GM12878 (cell line): ENCODE results near the gene ATP1A1. TPM values are rescaled to one million over a fixed set of nuclear protein-coding genes. Genes with fewer than 3 reads are reported as not detected.

Experiments used
- ATAC-seq: fragments of 200-7000 bp; cut with Tn5 transposase; 3 replicates; pipeline ENCODE4 v1.9.1; 2020; ENCODE audit warnings: mild to moderate bottlenecking, moderate library complexity
- BruUV-seq: library from RNA; stranded (reverse); fragments of 400-500 nt; replicated peaks from 2 replicates; lab custom pipeline; 2021; lab: Mats Ljungman, UMichigan
- CTCF ChIA-PET: fragments of 300-600 bp; sonication (Branson Sonifier 250); formaldehyde crosslinking; extraction: SDS; loops from one replicate; lab custom pipeline; 2021; ENCODE audit warnings: inconsistent platforms; lab: Yijun Ruan, JAX
- POLR2A ChIA-PET: fragments of 350-600 bp; formaldehyde crosslinking; extraction: SDS; loops from one replicate; lab custom pipeline; 2021; ENCODE audit warnings: inconsistent platforms; lab: Charles Lee
- RAD21 ChIA-PET: fragments of 300-600 bp; sonication (Branson Sonifier 250); formaldehyde crosslinking; loops from one replicate; lab custom pipeline; 2023; ENCODE audit warnings: antibody characterized with exemption; ENCODE audit not compliant: unreplicated experiment; lab: Charles Lee
- SMC1A ChIA-PET: fragments of 300-600 bp; sonication (Branson Sonifier 250); formaldehyde crosslinking; loops from one replicate; lab custom pipeline; 2023; ENCODE audit not compliant: unreplicated experiment, uncharacterized antibody; lab: Charles Lee
- DNase-seq: peaks from one replicate; pipeline ENCODE4 v3.0.0-alpha.2; 2011; ENCODE audit warnings: low read depth, low spot score
- FAIRE-seq: peaks from 3 replicates; lab custom pipeline; 2011; peaks lifted over from hg19 to GRCh38; lab: Jason Lieb, UNC
- H2AFZ ChIP-seq: 2 replicates; pipeline ENCODE4 v1.6.0; 2011; ENCODE audit warnings: low read depth, low read length, control low read depth; ENCODE audit not compliant: control insufficient read depth
- H3K27ac ChIP-seq: 2 replicates; pipeline ENCODE4 v1.5.1; 2011; ENCODE audit warnings: control low read depth; ENCODE audit not compliant: control insufficient read depth, insufficient read depth
- H3K27me3 ChIP-seq, 2 experiments: replicated peaks in 1 of 2; 2 replicates each; pipeline versions ENCODE4 v1.6.0 to v1.6.1; 2011; ENCODE audit warnings: low read length in 1 of 2; ENCODE audit not compliant: control insufficient read depth in 2 of 2, insufficient read depth in 2 of 2
- H3K36me3 ChIP-seq, 2 experiments: 2 replicates each; pipeline ENCODE4 v1.5.1; 2011; ENCODE audit warnings: low read length in 1 of 2; ENCODE audit not compliant: control insufficient read depth in 2 of 2, insufficient read depth in 2 of 2
- H3K4me1 ChIP-seq: 2 replicates; pipeline ENCODE4 v1.6.1; 2011; ENCODE audit warnings: mild to moderate bottlenecking, low read length, moderate library complexity, mixed read lengths; ENCODE audit not compliant: control insufficient read depth, insufficient read depth
- H3K4me2 ChIP-seq: 2 replicates; pipeline ENCODE4 v1.6.0; 2011; ENCODE audit warnings: control low read depth; ENCODE audit not compliant: control insufficient read depth, insufficient read depth
- H3K4me3 ChIP-seq: fragments of 200-600 bp; sonication (generic); 2 replicates; pipeline ENCODE4 v1.5.1; 2016
- H3K79me2 ChIP-seq: 2 replicates; pipeline ENCODE4 v1.6.0; 2011; ENCODE audit warnings: low read length; ENCODE audit not compliant: control insufficient read depth, insufficient read depth
- H3K9ac ChIP-seq: 2 replicates; pipeline ENCODE4 v1.8.0; 2011; ENCODE audit warnings: low read length, control low read depth, mixed read lengths; ENCODE audit not compliant: control insufficient read depth, insufficient read depth
- H3K9me3 ChIP-seq: replicated peaks from 3 replicates; pipeline ENCODE4 v1.5.1; 2011; ENCODE audit warnings: mild to moderate bottlenecking, low read length; ENCODE audit not compliant: control insufficient read depth, insufficient read depth
- H4K20me1 ChIP-seq: 2 replicates; pipeline ENCODE4 v1.6.0; 2011; ENCODE audit not compliant: control insufficient read depth, insufficient read depth
- ATF3 ChIP-seq: IDR thresholded peaks from 2 replicates; pipeline ENCODE4 v1.6.1; 2011; ENCODE audit warnings: low read depth, mild to moderate bottlenecking, low read length, moderate library complexity, borderline replicate concordance; ENCODE audit errors: extremely low read depth
- CBX5 ChIP-seq: sonication (generic); IDR thresholded peaks from 2 replicates; pipeline ENCODE4 v1.6.1; 2016; ENCODE audit warnings: low read depth, moderate library complexity, mild to moderate bottlenecking, inconsistent platforms
- HCFC1 ChIP-seq: fragments of 150-350 bp; IDR thresholded peaks from 2 replicates; pipeline ENCODE4 v1.6.1; 2014; ENCODE audit warnings: low read length
- KDM1A ChIP-seq: fragments of 200-600 bp; sonication (generic); IDR thresholded peaks from 2 replicates; pipeline ENCODE4 v1.6.1; 2016; ENCODE audit warnings: borderline replicate concordance
- MEF2A ChIP-seq: IDR thresholded peaks from 2 replicates; pipeline ENCODE4 v1.6.1; 2011; ENCODE audit warnings: low read depth, mild to moderate bottlenecking, low read length, moderate library complexity; ENCODE audit not compliant: insufficient read depth
- MTA3 ChIP-seq: IDR thresholded peaks from 2 replicates; pipeline ENCODE4 v1.6.1; 2012; ENCODE audit warnings: low read length, inconsistent platforms, borderline replicate concordance
- NFYB ChIP-seq: IDR thresholded peaks from 2 replicates; pipeline ENCODE4 v1.6.1; 2011; ENCODE audit warnings: low read depth, mild to moderate bottlenecking, low read length, improper control_type of control experiment, moderate library complexity; ENCODE audit not compliant: insufficient read depth
- NR2C2 ChIP-seq: IDR thresholded peaks from 2 replicates; pipeline ENCODE4 v1.6.1; 2011; ENCODE audit warnings: borderline replicate concordance, low read depth; ENCODE audit not compliant: control insufficient read depth, insufficient read length
- NRF1 ChIP-seq: conservative IDR thresholded peaks from 2 replicates; pipeline ENCODE4 v1.6.1; 2011; ENCODE audit warnings: mild to moderate bottlenecking, low read depth, low read length, improper control_type of control experiment
- RB1 ChIP-seq: fragments of 450-650 bp; formaldehyde crosslinking; IDR thresholded peaks from 2 replicates; pipeline ENCODE4 v1.6.1; 2017; ENCODE audit warnings: mild to moderate bottlenecking, borderline replicate concordance
- SP1 ChIP-seq: IDR thresholded peaks from one replicate; pipeline ENCODE4 v1.6.1; 2011; ENCODE audit warnings: low read depth, low read length
- TARDBP ChIP-seq: IDR thresholded peaks from 2 replicates; pipeline ENCODE4 v1.6.1; 2016; ENCODE audit warnings: borderline replicate concordance
- WGBS: methylation state at CpG from one replicate; pipeline ENCODE4 v1.1.6; 2016; ENCODE audit warnings: low lambda C conversion rate; ENCODE audit not compliant: insufficient replicate concordance, insufficient coverage; ENCODE audit errors: missing lambda C conversion rate; 5-methylcytosine and 5-hydroxymethylcytosine counted together
- in situ Hi-C: fragments of 300-500 bp; cut with MboI; formaldehyde crosslinking; loops from 9 replicates; pipeline ENCODE4 v1.14.3; 2018; ENCODE audit warnings: mixed read lengths
- intact Hi-C: fragments of 100-400 bp; cut with micrococcal nuclease; formaldehyde crosslinking; loops from one replicate; pipeline ENCODE4 v1.14.2; 2022; ENCODE audit not compliant: unreplicated experiment
- polyA plus RNA-seq, 11 experiments: library from polyadenylated mRNA; depleted of rRNA in 4 of 11; unstranded in 6 of 11; stranded (reverse) in 5 of 11; fragments of >200 nt; fragmentation: Nextera tagmentation in 4 of 11; fragmentation: Illumina TruSeq in 1 of 11; extraction: Ambion mirVana in 4 of 11; extraction: Trizol in 1 of 11; gene quantifications; 1 replicate in 1 of 11; 2 replicates in 10 of 11; pipeline versions ENCODE4 v1.2.1 to v1.2.3, GENCODE V29; 2011 to 2016; ENCODE audit warnings: inconsistent platforms in 2 of 11, missing spikeins in 2 of 11, low read depth in 1 of 11
- total RNA-seq, 4 experiments: library from RNA; depleted of rRNA in 3 of 4; stranded (reverse); fragments of >200 nt in 3 of 4; fragmentation: Illumina TruSeq in 1 of 4; extraction: Trizol in 1 of 4; gene quantifications; 2 replicates each; pipeline versions ENCODE4 v1.2.1 to v1.2.3, GENCODE V29; 2013 to 2021
- TF ChIP-seq, protein P1 (sequence below): fragments of 450-650 bp; IDR thresholded peaks from 2 replicates; pipeline ENCODE4 v1.6.1; 2016; ENCODE audit warnings: mild to moderate bottlenecking

The ATP1A1 gene
- total and polyA plus RNA-seq, 10 of the 15 experiments (the other 5 are each of a cell fraction or from before 2014, with no cell fraction given): 113 to 566 (median 313) TPM

- TF ChIP-seq HCFC1: no peak
These were observed 30.0 kb upstream of the ATP1A1 start (continued) for GRCh38 chr1:116343019-116343418.

GRCh38 chr1:116345011-116345410 is 28.0 kb upstream of the ATP1A1 start:
- no peaks in the 10 kb centered on the region for H3K9me3 ChIP-seq
- ChIA-PET CTCF (interaction anchor here (1.3 to 3.9 kb wide), 2 partner anchors 140 to 207 kb away, joined by 4 to 13 read pairs; no protein-coding TSS in a partner anchor), POLR2A (no interaction called here), RAD21 (interaction anchor here (1.1 kb wide), 1 partner anchor 206 kb away, joined by 3 read pairs; no protein-coding TSS in a partner anchor), SMC1A (interaction anchor here (0.6 kb wide), 1 partner anchor 62 kb away, joined by 3 read pairs; no protein-coding TSS in a partner anchor)
- TF ChIP-seq MTA3 (no peak), NRF1 (no peak), SP1 (no peak), KDM1A (no peak), TARDBP (no peak), ATF3 (no peak), NFYB (no peak), CBX5 (no peak), MEF2A (no peak), RB1 (no peak), NR2C2 (no peak)
- TF ChIP-seq, protein P1, sequence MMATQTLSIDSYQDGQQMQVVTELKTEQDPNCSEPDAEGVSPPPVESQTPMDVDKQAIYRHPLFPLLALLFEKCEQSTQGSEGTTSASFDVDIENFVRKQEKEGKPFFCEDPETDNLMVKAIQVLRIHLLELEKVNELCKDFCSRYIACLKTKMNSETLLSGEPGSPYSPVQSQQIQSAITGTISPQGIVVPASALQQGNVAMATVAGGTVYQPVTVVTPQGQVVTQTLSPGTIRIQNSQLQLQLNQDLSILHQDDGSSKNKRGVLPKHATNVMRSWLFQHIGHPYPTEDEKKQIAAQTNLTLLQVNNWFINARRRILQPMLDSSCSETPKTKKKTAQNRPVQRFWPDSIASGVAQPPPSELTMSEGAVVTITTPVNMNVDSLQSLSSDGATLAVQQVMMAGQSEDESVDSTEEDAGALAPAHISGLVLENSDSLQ: no peak
- no peaks in the 10 kb centered on the region for H4K20me1 ChIP-seq
- no peak overlapping the region for H3K4me3 ChIP-seq
- in situ Hi-C loops: no loop called here
- no TSS peak for BruUV-seq
- intact Hi-C loops: no loop called here
- DNase-seq: no peak
- H3K4me1 ChIP-seq: no peaks in the 10 kb centered on the region
- H2AFZ ChIP-seq: no peak overlapping the region
- H3K9ac ChIP-seq: no peak overlapping the region
- no peak for FAIRE-seq
- no peaks in the 10 kb centered on the region for H3K79me2 ChIP-seq
- 87% methylated on average over 1 of the region's 1 CpG for WGBS
- H3K27me3 ChIP-seq: no peaks in the 10 kb centered on the region
- H3K4me2 ChIP-seq: no peak overlapping the region
- ATAC-seq: no peak
- H3K36me3 ChIP-seq: no peaks in the 10 kb centered on the region
- H3K27ac ChIP-seq: no peak overlapping the region
